SK-N-DZ (cell line): Measurements from ENCODE around the gene PPM1G. TPM values are rescaled to one million over a fixed set of nuclear protein-coding genes. Genes with fewer than 3 reads are reported as not detected.
"Not testable (repeated sequence)": the region's sequence is repeated elsewhere in the genome, so short reads cannot be mapped to it uniquely, and the experiment has no call there.

ENCODE experiments used
- DNase-seq: peaks from one replicate; pipeline ENCODE4 v3.0.0-alpha.2; 2015; ENCODE audit warnings: low spot score
- polyA plus RNA-seq, 2 experiments: library from polyadenylated mRNA; depleted of rRNA; stranded (reverse); fragments of >200 nt; gene quantifications; 2 replicates each; pipeline ENCODE4 v1.2.3, GENCODE V29; 2014

The PPM1G gene, protein sequence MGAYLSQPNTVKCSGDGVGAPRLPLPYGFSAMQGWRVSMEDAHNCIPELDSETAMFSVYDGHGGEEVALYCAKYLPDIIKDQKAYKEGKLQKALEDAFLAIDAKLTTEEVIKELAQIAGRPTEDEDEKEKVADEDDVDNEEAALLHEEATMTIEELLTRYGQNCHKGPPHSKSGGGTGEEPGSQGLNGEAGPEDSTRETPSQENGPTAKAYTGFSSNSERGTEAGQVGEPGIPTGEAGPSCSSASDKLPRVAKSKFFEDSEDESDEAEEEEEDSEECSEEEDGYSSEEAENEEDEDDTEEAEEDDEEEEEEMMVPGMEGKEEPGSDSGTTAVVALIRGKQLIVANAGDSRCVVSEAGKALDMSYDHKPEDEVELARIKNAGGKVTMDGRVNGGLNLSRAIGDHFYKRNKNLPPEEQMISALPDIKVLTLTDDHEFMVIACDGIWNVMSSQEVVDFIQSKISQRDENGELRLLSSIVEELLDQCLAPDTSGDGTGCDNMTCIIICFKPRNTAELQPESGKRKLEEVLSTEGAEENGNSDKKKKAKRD
- 124 and 127 TPM in 2 replicates for polyA plus RNA-seq (2014; cell fraction: cytosol; rRNA removed)
- 55.6 and 71.4 TPM in 2 replicates for polyA plus RNA-seq (2014; cell fraction: nucleus; rRNA removed)

DNA sequence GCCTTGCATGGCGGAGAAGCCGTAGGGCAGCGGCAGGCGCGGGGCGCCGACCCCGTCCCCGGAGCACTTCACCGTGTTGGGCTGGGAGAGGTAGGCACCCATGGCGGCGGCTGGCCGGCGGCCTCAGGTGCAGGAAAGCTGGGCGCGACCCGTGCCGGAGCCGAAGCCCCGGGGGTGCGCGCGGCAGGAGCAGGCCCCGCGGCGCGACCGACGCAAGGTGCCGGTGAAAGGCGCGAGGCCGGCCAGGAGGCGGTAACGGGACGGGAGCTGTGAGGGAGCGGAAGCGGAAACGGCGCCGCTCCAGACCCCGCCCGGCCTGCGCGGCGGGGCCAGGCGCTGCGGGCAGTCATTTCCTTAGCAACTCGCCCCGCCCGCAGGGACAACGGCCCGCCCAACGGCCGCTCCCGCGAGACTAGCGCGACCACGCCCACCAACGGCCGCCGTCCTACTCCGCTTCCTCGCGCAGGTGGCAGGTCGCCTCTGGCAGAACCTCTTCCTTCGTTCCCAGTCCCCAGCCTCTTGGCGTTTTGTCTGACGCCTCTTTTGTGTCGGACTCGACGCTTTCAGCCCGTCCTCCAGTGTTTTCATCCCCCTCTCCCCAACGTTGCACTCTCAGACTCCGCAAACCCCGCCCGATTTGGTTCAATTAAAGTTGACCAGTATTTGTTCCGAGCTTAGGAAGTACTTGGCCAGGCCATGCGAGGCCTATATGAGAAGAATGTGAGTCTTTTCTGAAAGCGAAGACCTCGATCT, at the start of gene PPM1G:
TSS of gene PPM1G (minus strand) at position 271 of the 753 bp plus-strand sequence. CDS start at position 102, 169 bp downstream.
- peak; percentile 91 for DNase-seq

DNA sequence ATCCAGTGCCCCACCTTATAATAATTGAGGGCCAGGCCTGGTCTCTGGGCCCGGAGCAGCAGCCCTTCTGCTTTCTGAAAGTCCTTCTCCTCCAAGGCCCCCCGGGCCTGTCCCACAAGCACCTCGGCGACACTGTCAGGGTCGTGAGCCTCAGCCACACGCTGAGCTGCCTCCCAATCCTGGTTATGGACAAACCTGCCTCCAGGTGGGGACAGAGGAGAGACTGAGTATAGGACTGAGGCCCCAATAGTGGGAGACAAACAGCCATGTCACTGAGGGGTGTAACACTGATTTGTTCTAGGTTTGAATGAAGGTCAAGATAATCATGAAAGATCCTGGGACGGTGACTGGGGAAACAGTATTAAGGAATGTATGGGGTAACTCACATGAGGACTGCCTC, 44.6 kb upstream of the PPM1G start:
- DNase-seq: no peak

GRCh38 chr2:27451095-27451494, 41.7 kb upstream of the PPM1G start:
- DNase-seq: no peak

DNA sequence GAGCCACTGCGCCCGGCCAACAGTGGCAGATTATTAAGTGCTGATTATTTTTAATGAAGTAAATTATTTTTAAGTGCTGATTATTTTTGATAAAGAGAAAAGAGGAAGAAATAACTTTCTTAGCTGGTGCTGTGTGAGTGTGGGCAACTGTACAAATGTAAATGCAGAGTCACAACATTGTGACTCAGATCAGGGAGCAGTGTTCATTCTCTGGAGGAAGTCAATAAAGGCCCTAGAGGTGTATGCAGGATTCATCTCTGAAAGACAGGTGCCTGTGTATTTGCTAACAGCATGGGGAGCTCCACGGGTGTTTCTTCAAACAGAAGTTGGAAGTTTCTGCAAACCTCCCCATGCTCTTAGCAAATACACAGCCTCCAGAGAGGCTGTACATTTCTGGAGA, 39.0 kb upstream of the PPM1G start:
- no peak for DNase-seq

- no peak for DNase-seq
Observed at GRCh38 chr2:27446057-27446456, 36.7 kb upstream of the PPM1G start.

DNA sequence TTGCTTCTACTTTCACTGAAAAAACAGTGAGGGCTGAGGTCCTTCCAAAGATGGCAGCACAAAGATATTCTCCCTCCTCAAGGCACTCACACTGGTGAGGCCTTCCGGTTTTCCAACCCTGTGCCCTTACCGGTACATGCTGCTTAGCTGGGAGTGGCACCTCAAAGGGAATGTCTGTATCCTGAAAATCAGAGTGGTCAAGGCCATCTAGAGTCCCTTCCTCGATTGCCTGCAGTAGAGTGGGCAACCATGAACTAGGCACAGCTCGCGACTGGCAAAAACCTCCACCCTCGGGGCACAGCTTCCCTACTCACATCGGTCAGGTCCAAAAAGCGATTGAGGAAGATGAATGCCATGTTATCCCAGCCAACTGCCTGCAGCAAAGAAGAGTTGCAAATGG, 36.2 kb upstream of the PPM1G start:
- DNase-seq: no peak

GRCh38 chr2:27445155-27445554, 35.8 kb upstream of the PPM1G start:
- no peak for DNase-seq

DNA sequence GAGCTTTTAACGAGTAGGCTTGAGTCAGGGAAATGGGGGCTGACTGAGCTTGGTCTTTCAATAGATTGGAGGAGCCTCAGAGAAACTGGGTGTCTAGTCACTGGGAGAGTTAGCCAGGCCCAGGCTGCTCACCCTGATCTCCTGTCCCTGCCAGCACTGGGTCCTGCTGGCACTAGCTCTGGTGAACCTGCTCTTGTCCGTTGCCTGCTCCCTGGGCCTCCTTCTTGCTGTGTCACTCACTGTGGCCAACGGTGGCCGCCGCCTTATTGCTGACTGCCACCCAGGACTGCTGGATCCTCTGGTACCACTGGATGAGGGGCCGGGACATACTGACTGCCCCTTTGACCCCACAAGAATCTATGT, 33.5 kb upstream of the PPM1G start:
- DNase-seq: no peak

GRCh38 chr2:27441958-27442919, 32.8 kb upstream of the PPM1G start, which contains the start of gene KRTCAP3:
Gene KRTCAP3, plus strand, starts transcription at chr2:27442381. Its CDS starts 32 bp downstream, at chr2:27442413.
- no peak for DNase-seq

GRCh38 chr2:27441226-27441926, 32.0 kb upstream of the PPM1G start:
- DNase-seq: no peak

GRCh38 chr2:27435628-27436027, 26.2 kb upstream of the PPM1G start:
- no peak for DNase-seq

DNA sequence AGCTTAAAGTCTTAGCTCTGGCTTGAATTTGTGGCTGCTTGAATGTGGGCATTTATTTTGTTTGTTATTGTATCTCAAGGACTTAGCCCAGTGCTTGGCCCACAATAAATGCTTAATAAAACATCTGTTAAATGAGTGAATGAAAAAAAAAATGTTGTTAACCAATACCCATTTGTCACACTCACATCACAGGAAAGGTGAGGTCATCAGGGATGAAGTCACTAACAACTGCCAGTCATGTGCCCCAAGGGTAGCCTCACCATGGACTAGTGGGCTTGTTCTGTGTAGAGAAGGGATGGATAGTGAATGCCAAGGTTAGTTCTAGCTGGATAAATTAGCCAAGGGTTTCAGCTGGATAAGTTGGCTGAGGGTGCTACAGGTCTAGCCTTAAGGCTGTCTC, 22.0 kb upstream of the PPM1G start:
- DNase-seq: no peak

DNA sequence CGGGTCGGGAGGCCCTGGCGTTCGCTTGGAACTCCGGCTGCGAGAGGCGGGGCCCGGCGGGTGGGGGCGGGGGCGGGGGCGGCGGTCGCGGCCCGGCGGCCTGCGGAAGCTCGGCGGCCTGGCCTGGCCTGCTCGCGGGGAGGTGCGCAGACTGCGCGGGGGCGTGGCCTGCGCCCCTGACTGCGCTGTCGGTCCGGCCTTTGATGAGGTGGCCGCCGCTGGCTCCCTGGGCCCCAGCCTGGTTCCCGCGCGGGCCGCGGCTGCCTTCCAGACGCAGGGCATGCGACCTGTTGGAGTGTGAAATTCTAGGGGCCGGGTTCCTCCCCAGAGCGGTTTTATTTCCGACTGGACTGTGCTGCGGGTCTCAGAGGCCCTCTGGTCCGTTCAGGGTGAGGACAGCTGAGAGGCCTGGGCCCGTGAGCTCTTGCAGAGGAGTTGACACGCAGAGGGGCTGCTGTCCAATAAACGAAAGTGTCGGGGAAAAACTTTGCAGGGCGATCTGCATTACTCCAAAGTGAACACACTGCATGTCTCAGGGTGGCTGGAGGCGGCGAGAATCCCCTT, 19.7 kb upstream of the PPM1G start:
- peak; percentile 71 for DNase-seq

GRCh38 chr2:27428213-27428977, 19.0 kb upstream of the PPM1G start, which contains the start of gene NRBP1:
Gene NRBP1, plus strand, starts transcription at chr2:27428631. Its CDS starts 4,643 bp downstream, at chr2:27433274.
- peak; percentile 87 for DNase-seq

- peak; percentile 6 for DNase-seq
Observed at GRCh38 chr2:27427863-27428212, 18.4 kb upstream of the PPM1G start.

GRCh38 chr2:27425039-27425438, 15.6 kb upstream of the PPM1G start:
- DNase-seq: not testable (repeated sequence)

- no peak for DNase-seq
Observed at GRCh38 chr2:27422958-27423357, 13.6 kb upstream of the PPM1G start.

DNA sequence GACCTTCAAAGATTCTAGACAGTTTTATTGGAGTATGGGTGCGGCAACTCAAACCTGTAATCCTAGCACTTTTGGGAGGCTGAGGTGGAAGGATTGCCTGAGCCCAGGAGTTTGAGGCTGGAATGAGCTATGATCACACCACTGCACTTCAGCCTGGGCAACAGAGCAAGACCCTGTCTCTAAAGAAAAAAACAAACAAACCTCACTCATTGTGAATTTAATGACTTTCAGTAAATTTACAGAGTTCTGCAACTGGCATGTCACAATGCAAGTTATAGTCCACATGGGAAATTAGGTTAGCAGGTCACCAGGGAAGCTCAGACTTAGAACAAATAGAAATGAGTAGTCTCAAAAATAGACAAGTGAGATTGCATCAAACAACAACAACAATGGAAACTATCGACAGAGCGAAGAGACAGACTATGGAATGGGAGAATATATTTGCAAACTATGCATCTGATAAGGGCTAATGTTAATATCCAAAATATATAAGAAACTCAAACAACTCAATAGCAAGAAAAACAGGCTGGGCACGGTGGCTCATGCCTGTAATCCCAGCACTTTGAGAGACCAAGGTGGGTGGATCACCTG, 12.4 kb upstream of the PPM1G start:
- DNase-seq: no peak

DNA sequence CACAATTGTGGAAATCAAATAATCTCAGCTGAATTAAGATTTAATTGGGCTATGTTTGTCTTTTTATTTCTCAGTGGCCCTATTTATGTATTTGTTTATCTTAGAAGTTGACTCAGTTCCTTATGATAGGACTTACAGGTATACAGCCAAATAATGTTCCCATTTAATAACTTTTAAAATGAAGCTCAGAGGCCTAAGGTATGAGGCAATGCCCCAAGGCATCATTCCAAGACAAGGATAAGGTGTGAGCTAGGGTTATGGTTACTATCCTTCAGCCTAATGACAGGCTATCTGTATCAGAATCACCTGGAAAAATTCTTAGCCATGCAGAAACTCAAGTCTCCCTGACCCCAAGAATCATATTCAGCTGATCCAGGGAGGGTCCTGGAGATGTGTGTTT, 11.6 kb upstream of the PPM1G start:
- DNase-seq: no peak
